MG63 (cell line): ENCODE measurements around the gene SLC9A8. TPM values are rescaled to one million over a fixed set of nuclear protein-coding genes. Genes with fewer than 3 reads are reported as not detected.

Experiments
- DNase-seq: peaks from one replicate; pipeline ENCODE4 v3.0.0-alpha.2; 2020
- H3K27me3 ChIP-seq: fragments of 250-450 bp; sonication (Bioruptor Pico); 2 replicates; pipeline ENCODE4 v1.5.1; 2020; ENCODE audit warnings: mild to moderate bottlenecking, moderate library complexity
- H3K36me3 ChIP-seq: fragments of 250-450 bp; sonication (Bioruptor Pico); 2 replicates; pipeline ENCODE4 v1.5.1; 2020; ENCODE audit warnings: mild to moderate bottlenecking, moderate library complexity
- H3K4me3 ChIP-seq: fragments of 250-450 bp; sonication (Bioruptor Pico); 2 replicates; pipeline ENCODE4 v1.5.1; 2020; ENCODE audit warnings: mild to moderate bottlenecking, moderate library complexity
- H3K9me3 ChIP-seq: fragments of 250-450 bp; sonication (Bioruptor Pico); 2 replicates; pipeline ENCODE4 v1.5.1; 2020; ENCODE audit warnings: mild to moderate bottlenecking, moderate library complexity
- total RNA-seq: library from RNA; depleted of rRNA; stranded (reverse); fragments of >200 nt; shearing (Covaris generic); gene quantifications from 2 replicates; pipeline ENCODE4 v1.2.3, GENCODE V29; 2014; ENCODE audit warnings: low replicate concordance

SLC9A8 gene
- total RNA-seq, 1 experiment from 2014 or later: 3.2 TPM

DNA sequence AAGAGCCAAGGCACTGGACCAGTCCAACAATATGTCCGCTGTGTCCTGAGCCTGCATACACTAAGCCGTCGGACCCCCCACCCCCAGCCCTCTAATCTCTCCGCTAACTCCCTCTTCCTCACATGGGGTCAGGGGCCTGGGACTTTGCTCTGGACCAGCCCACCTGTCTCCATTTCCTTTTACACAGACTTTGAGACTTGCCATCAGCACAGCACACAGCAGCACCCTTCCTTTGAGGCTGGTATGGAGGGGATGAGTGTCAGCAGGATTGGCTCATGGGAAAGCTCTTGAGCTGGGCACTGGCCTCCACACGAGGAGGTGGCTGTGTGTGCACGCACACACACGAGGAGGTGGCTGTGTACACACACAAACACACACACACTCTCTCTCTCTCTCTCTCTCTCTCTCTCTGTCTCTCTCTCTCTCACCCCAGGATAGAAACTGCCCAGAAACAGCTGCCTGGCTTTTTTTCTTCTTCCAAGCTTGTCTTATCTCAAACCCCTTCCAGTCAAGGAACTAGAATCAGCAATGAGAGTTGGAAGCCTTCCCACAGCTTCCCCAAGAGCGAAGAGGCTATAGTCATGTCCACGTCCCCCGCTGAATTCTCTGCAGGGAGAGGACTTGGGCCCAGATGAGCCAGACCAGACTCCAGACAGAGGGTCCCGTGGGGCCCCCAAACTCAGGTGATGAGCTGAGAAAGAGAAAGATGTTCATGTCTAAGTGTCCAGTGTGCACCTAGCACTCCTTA is 18.6 kb downstream of the SLC9A8 start:
- Histone ChIP-seq H3K36me3 (peaks cover 17% of the 10 kb centered on the region), H3K9me3 (no peaks in the 10 kb centered on the region), H3K4me3 (no peak overlapping the region), H3K27me3 (no peaks in the 10 kb centered on the region)
- DNase-seq: no peak

DNA sequence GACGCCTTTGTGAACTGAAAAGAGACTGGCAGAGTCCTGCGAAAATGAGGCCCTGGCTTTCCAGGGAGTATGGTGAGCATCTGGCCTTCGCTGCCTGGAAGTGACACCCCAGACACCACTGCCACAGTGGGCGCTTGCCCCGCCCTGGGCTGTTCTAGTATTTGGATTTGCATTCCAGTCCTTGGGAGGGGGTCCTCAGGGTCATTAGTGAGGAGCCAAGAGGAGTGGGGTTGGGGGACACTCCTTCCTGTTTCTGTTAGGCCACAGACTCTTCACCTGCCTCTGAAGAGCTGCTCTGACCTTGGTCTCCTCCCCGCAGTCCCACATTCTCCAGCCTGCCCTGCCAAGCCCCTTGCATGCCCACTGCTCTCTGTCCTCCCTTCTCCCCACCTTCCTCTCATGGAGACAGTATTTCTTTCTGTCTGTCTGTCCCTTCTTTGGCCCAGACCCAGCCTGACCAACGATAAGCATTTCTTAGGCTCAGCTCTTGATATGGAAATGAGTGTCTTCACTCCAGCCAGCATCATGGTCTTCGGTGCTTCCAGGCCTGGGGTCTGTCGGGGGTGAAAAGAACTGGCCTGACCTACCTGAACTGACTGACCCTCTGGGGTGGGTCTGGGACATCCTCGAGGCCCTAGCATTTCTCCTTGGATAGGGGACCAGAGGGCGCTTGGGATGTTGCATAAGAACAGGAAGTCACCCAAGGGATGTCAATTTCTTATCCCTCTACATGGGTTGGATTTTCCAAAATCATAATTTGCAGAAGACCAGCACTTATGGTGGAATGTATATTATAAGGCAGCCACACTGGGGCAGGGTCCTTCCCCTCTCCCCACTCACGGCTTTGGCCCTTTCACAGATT is 19.4 kb downstream of the SLC9A8 start:
- Histone ChIP-seq H3K9me3 (no peaks in the 10 kb centered on the region), H3K27me3 (no peaks in the 10 kb centered on the region), H3K4me3 (no peak overlapping the region), H3K36me3 (peaks cover 15% of the 10 kb centered on the region)
- no peak for DNase-seq

DNA sequence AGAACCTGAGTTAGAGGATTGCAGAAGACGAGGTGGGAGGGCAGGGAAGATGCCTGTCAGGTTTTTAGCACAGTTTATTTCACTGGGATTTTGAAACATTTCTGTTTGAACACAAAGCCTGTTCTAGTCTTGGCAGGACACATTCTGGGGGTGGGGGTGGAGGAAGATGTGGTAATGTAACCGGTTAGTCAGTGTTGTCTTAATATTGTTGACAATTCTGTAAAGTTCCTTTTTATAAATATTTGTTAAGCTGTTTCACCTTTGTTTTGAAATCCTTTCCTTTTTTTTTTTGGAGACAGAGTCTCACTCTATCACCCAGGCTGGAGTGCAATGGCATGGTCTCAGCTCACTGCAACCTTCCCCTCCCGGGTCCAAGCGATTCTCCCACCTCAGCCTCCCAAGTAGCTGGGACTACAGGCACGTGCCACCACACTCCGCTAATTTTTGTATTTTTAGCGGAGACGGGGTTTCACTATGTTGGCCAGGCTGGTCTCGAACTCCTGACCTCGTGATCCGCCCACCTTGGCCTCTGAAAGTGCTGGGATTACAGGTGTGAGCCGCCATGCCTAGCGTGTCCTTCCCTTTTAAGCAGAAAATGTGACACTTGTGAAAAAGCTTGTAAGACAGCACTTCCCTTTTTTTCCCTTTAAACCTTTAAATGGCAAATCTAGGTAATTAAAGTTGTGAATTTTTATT is 20.2 kb downstream of the SLC9A8 start:
- no peak overlapping the region for H3K4me3 ChIP-seq
- DNase-seq: no peak
- H3K27me3 ChIP-seq: no peaks in the 10 kb centered on the region
- peaks cover 12% of the 10 kb centered on the region for H3K36me3 ChIP-seq
- H3K9me3 ChIP-seq: no peaks in the 10 kb centered on the region

DNA sequence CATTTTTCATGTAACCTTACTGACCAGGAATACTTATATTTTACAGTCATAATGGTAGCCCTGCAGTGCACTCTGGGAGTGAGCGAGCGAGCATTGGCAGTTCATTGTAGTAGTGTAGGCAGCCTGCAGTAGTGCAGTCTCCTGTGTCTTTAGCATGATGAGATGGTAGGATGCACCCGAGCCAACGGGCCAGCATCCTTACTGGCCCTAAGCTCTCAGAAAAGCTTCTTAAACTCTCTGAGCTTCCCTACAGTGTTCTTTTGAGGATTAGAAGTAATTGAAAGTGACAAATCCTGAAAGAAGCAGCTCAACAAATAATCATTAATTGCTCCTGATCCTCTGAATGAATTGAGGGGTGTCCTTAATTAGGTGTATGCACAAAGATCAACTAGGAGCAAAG is 20.9 kb downstream of the SLC9A8 start:
- DNase-seq: no peak
- H3K4me3 ChIP-seq: no peak overlapping the region
- H3K27me3 ChIP-seq: no peaks in the 10 kb centered on the region
- no peaks in the 10 kb centered on the region for H3K9me3 ChIP-seq
- peaks cover 12% of the 10 kb centered on the region for H3K36me3 ChIP-seq

DNA sequence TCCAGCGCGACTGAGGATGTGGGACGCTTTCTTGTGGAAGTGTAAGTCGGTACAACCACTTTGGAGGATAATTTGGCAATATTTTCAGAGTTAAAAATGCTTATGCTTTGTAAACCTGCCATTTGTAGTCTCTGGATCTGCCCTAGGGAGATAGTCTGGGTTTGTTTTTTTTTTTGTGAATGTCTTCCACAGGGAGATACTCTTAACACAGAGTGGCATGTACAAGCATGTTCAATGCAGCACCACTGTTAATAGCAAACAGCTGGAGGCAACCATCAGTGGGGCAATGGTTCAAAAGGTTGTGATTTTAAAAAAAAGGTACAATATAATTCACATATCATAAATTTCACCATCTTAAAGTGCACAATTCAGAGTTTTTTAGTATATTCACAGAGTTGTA is 22.4 kb downstream of the SLC9A8 start:
- Histone ChIP-seq H3K9me3 (no peaks in the 10 kb centered on the region), H3K36me3 (peaks cover 11% of the 10 kb centered on the region), H3K27me3 (no peaks in the 10 kb centered on the region), H3K4me3 (no peak overlapping the region)
- DNase-seq: no peak

DNA sequence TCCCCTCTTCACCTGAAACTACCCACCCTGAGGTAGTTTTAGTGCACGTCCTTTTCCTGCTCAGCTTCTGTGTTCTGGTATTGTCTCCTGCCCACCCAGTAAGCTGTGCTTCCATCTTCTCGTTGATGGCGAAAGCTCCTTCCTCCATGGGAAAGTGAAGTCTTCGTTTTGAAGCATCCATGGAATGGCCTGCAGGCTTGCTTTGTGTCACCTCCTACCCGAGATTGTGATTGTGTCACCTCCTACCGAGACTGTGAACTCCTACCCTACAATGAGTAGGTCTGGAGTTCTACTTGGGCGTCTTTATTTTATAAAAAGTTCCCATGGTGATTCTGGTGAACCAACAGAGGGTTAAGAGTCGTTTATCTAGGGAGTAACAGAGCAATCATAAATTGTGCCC is 25.9 kb downstream of the SLC9A8 start:
- peaks cover 13% of the 10 kb centered on the region for H3K36me3 ChIP-seq
- no peak overlapping the region for H3K4me3 ChIP-seq
- no peaks in the 10 kb centered on the region for H3K9me3 ChIP-seq
- H3K27me3 ChIP-seq: no peaks in the 10 kb centered on the region
- no peak for DNase-seq

DNA sequence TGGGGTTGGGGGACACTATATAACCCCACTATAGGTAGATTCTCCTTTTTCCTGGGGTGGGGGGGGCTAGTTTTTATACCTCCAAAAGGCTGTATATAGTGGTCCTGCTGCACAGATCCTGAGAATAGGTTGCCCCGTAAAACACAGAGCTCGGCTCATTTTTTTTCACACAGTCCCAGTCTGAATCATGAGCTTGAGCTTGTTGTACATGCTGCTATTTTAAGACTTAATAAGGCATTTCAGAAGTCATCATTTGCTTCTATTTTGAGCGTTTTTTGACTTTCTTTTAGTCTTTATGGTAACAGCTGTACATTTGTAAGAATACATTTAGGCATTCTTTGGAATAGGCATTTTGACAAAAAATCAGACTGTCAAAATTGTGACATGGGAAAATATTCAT is 30.5 kb downstream of the SLC9A8 start:
- Histone ChIP-seq H3K9me3 (no peaks in the 10 kb centered on the region), H3K36me3 (peaks cover 12% of the 10 kb centered on the region), H3K4me3 (no peak overlapping the region), H3K27me3 (no peaks in the 10 kb centered on the region)
- no peak for DNase-seq

DNA sequence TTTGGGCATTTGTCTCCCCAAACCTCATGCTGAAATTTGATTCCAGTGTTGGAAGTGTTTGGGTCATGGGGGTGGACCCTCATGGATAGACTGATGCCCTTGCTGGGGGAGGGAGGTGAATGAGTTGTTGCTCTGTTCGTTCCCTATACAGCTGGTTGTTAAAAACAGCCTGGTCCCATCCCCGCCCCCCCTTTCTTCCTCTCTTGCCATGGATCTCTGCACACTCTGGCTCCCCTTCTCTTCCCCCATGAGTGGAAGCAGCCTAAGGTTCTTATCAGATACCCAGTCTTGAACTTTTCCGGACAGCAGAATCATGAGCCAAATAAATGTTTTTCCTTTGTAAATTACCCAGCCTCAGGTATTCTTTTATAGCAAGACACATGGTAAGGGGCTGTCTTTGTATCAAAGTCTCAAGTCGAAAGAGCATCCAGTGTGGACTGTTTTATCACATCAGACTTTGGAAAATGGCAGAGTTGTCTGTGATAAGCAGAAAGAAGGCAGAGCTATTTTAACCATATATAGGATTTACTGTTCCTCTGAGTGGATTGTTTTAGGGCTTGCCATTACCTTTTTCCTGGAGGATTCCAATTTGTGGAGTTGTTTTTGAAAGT is 31.2 kb downstream of the SLC9A8 start:
- peaks cover 16% of the 10 kb centered on the region for H3K36me3 ChIP-seq
- H3K9me3 ChIP-seq: no peaks in the 10 kb centered on the region
- H3K27me3 ChIP-seq: no peaks in the 10 kb centered on the region
- DNase-seq: no peak
- no peak overlapping the region for H3K4me3 ChIP-seq

DNA sequence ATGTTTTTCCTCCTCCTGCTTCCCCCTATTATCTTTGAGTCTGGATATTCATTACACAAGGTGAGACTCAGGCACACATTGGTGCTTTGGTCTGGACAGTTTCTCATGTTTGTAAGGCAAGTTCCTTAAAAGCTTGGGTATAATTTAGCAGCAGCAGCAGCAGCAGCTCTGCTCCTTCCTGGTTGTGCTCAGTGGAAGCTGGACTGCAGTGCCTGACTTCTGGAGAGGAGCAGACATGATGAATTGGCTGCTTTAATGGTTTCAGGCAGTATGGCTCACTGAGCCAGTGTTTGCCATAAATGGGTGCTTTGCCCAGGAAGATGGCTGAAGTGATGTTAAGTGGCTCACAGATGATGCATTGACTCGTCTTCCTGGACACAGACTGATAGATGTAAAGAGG is 32.4 kb downstream of the SLC9A8 start:
- H3K36me3 ChIP-seq: peaks cover 17% of the 10 kb centered on the region
- no peaks in the 10 kb centered on the region for H3K9me3 ChIP-seq
- H3K4me3 ChIP-seq: no peak overlapping the region
- H3K27me3 ChIP-seq: no peaks in the 10 kb centered on the region
- no peak for DNase-seq

DNA sequence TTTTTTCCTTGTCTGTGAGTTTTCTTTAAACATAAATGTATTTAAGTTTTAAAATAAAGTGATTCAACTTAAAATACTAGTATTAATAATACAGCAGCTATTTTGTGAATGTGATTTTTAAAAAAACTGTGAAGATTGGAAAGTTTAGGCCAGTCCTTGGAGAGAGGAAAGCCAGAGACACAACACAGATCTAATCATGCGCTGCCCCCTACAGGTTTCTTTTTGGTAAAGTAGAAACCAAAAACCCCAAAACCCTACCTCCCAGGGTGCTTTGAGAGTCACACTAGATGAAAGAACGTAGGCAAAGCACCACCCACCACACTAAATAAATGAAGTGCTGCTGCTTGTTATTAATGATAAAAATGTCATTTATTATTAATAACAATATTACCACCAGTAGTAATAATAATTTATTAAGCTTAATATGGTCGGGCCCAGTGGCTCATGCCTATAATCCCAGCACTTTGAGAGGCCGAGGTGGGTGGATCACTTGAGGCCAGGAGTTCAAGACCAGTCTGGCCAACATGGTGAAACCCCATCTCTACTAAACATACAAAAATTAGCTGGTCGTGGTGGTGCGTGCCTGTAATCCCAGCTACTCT is 33.7 kb downstream of the SLC9A8 start:
- Histone ChIP-seq H3K36me3 (peaks cover 15% of the 10 kb centered on the region), H3K27me3 (no peaks in the 10 kb centered on the region), H3K9me3 (no peaks in the 10 kb centered on the region), H3K4me3 (no peak overlapping the region)
- DNase-seq: peak; percentile 28

DNA sequence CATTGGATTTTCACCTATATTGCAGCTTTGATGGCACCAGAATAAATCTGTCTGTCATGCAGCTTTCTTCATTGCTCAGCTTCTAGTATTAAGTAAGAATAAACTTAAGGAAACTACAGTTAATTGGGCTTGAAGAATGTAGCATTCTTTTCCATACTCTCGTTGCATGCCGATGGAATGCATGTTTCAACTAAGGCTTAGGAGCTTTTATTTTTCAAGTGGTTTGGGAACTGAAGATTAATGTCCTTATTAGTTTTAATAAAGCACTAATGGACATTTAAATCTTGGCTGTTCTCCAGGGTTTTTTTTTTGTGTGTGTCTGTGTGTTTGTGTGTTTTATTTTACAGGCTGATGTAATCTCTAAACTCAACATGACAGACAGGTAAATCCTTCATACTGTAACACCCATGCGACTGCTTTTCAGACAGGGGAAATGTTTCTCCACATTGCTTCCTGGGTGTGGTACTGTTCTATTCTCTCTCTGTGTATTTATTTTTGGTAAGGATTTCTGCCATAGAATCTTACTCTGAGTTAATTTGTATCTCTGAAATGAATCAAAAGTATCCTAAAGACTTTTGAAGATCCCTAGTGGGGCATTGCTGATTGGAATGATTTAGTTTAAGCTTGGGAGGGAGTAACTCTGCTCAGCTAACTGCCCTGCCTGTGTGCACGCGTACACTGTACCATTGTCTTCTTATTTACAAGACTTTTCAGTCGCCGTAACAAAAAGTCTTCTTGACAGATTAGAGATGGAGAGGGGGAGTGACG is 38.0 kb downstream of the SLC9A8 start:
- DNase-seq: no peak
- no peaks in the 10 kb centered on the region for H3K27me3 ChIP-seq
- no peaks in the 10 kb centered on the region for H3K9me3 ChIP-seq
- H3K36me3 ChIP-seq: peaks cover 28% of the 10 kb centered on the region
- no peak overlapping the region for H3K4me3 ChIP-seq

DNA sequence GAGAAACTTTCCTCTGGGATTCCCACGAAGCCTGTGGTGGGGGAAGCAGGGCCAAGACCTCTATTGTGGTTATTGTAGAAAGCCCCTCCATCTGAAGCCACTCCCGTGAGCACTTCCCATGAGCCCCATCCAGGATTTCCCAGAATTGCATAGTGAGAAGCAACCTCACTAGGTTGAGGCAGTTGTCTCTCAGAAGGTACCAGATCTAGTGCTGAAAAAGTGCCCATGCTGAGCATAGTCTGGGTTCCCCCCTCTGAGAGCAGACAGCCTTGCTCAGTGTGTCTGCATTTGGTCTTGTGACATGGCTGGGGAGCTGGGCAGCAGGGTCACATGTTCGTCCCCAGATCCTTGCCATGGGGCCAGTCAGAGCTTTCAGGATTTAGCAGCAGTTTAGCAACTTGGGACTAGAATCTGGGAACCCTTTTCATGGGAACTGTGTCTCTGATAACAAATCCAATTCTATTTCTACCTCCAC is 38.6 kb downstream of the SLC9A8 start:
- Histone ChIP-seq H3K36me3 (peaks cover 35% of the 10 kb centered on the region), H3K27me3 (no peaks in the 10 kb centered on the region), H3K9me3 (no peaks in the 10 kb centered on the region), H3K4me3 (no peak overlapping the region)
- no peak for DNase-seq

DNA sequence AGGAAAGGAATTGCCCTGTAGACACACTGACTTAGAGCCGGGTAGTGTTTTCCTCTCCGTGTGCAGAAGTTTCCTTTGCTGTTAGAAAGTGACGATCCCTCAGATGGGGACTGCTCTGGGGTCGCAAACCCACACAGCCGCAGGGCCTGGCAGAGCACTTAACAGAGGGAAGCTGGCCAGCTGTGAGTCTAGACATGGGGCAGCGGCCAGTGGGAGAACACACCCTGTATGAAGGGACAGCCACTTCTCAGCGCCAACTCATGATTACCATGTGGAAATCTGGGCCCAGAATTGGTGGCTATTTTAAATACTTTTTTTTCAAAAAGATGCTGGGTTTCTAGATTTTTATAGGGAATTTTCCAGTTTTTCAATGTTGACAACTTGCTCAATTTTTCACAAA is 39.4 kb downstream of the SLC9A8 start:
- H3K9me3 ChIP-seq: no peaks in the 10 kb centered on the region
- H3K36me3 ChIP-seq: peaks cover 36% of the 10 kb centered on the region
- H3K4me3 ChIP-seq: no peak overlapping the region
- no peak for DNase-seq
- no peaks in the 10 kb centered on the region for H3K27me3 ChIP-seq

DNA sequence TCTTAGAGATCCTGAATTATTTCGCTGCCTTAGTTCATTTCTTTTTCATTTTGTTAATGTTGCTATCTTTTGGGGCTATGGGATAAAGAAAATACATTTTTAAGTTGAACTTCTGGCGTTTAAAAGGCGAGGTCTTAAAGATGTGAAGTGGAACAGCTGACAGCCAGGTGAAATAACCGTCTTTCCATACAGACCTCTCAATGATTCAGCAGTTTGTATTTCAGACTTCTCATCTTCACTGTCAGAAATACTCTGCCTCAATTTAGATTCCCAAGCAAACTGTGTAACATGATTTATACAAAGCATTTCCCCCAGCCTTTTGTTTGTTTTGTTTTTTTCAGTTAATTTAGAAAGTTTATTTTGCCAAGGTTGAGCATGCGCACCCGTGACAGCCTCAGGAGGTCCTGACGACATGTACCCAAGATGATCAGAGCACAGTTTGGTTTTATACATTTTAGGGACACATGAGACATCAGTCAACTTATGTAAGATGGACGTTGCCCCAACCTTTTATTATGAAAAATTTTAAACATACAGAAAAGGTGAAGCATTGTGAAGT is 40.0 kb downstream of the SLC9A8 start:
- Histone ChIP-seq H3K9me3 (no peaks in the 10 kb centered on the region), H3K4me3 (no peak overlapping the region), H3K27me3 (no peaks in the 10 kb centered on the region), H3K36me3 (peaks cover 36% of the 10 kb centered on the region)
- DNase-seq: no peak

DNA sequence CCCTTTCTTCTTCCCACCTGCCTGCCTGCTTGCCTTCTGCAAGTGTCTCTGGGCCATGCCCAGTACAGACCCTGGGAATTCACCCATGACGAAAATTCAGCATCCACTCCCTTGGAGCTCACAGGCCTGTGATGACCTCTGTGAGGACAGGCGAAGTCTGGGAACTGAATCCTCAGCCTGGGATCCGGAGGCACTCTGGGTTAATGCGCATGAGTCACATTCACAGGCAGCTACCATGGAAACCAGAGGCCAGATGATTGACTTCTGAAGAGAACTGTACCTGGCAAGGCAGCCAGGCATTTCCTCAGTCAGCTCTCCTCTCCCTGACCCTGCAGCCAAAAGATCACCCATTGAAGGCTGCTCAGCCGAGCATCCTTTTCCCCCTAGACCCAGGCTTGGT is 41.0 kb downstream of the SLC9A8 start:
- peaks cover 35% of the 10 kb centered on the region for H3K36me3 ChIP-seq
- H3K4me3 ChIP-seq: no peak overlapping the region
- no peaks in the 10 kb centered on the region for H3K27me3 ChIP-seq
- H3K9me3 ChIP-seq: no peaks in the 10 kb centered on the region
- DNase-seq: peak; percentile 17
